Epithelial cell of proximal tubule (primary cell): ENCODE results near the gene MIER3. TPM values are rescaled to one million over a fixed set of nuclear protein-coding genes. Genes with fewer than 3 reads are reported as not detected.

Experiments
- DNase-seq: peaks from one replicate; pipeline ENCODE4 v3.0.0-alpha.2; 2011; ENCODE audit warnings: low read depth
- H3K4me3 ChIP-seq: 2 replicates; pipeline ENCODE4 v1.5.1; 2011; ENCODE audit warnings: low read depth, mild to moderate bottlenecking, low read length
- total RNA-seq: library from RNA; depleted of rRNA; stranded (reverse); fragments of >200 nt; gene quantifications from 2 replicates; pipeline ENCODE4 v1.2.3, GENCODE V29; 2015
- TF ChIP-seq, protein P1 (sequence below): conservative IDR thresholded peaks from 2 replicates; pipeline ENCODE4 v1.5.1; 2012; ENCODE audit warnings: low read depth, mild to moderate bottlenecking, low read length

MIER3 gene
- total RNA-seq, 1 donor from 2014 or later = 26.5 TPM

DNA sequence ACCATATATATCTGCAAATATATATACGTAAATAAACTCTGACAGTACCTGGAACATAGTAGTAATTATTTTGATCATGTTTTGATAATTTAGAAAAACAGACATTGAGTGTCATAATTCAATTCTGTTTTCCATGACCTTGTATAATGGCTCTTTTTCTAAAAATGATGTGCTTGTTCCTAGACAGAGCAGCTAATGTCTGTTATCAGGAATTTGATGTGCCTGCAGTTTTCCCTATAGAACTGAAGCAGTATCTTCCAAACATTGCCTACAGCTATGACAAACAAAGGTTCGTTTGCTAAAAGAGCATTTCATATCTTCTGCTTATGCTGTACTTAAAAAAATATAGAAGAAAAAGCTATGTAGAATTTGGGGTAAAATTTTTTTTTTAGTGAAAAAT is 37.2 kb downstream of the MIER3 start:
- no peak for DNase-seq
- TF ChIP-seq, protein P1, sequence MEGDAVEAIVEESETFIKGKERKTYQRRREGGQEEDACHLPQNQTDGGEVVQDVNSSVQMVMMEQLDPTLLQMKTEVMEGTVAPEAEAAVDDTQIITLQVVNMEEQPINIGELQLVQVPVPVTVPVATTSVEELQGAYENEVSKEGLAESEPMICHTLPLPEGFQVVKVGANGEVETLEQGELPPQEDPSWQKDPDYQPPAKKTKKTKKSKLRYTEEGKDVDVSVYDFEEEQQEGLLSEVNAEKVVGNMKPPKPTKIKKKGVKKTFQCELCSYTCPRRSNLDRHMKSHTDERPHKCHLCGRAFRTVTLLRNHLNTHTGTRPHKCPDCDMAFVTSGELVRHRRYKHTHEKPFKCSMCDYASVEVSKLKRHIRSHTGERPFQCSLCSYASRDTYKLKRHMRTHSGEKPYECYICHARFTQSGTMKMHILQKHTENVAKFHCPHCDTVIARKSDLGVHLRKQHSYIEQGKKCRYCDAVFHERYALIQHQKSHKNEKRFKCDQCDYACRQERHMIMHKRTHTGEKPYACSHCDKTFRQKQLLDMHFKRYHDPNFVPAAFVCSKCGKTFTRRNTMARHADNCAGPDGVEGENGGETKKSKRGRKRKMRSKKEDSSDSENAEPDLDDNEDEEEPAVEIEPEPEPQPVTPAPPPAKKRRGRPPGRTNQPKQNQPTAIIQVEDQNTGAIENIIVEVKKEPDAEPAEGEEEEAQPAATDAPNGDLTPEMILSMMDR = no peak
- H3K4me3 ChIP-seq = no peak overlapping the region

DNA sequence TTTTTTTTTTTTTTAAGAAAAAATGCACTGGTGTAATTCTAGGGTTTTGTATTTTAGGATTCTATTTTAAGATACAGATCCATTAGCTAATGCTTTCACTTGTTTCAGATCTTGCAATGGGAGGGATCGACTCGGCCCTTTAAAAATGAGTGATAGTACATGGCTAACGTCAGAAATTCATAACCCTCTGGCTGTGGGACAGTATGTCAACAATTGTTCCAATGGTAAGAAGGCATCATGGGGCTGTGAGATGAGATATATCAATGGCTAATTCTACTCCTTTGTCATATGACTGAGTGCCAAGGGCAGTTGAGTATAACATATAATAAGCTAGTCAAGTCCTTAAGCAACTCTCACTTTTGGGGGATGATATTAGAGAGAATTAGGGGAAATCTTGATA is 38.2 kb downstream of the MIER3 start:
- no peak for DNase-seq
- TF ChIP-seq, protein P1 = no peak
- no peak overlapping the region for H3K4me3 ChIP-seq

DNA sequence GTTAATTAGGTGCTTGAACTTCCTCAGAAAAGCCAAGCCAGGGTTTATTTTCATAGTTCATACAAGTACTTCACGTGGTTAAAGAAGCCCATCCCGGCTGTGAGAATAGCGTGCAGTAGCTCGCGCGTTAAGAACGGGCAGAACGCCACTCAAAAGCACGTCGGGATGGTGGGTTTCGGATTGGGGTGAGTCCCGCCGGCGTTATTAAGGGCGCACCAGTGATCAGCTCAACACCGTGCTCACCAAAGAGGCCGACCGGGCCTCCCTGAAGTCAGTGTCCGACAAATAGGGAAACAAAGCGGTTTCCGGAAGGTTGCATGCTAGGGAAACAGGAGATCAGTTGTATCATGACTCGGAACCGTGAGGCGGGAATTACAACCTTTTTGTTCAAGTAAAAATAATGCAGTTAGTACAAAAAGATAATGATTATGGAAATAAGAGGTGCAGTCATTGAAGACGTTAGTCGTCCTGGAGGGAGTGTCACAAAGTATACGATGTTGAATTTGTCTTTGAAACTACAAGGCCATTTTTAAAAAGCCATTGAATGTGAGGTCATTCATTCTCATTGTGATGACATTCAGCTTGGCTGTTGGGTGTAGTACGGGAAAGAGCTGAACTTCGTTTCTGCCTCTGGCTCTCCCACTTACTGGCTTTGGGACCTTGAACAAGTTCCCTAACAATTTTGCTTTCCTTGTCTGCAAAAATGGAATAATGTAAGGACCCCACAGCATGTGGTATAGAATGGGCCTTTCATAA is 41.5 kb downstream of the MIER3 start:
- peak overlapping the region; percentile 73 for H3K4me3 ChIP-seq
- peak; percentile 50 for DNase-seq
- TF ChIP-seq, protein P1 = no peak

DNA sequence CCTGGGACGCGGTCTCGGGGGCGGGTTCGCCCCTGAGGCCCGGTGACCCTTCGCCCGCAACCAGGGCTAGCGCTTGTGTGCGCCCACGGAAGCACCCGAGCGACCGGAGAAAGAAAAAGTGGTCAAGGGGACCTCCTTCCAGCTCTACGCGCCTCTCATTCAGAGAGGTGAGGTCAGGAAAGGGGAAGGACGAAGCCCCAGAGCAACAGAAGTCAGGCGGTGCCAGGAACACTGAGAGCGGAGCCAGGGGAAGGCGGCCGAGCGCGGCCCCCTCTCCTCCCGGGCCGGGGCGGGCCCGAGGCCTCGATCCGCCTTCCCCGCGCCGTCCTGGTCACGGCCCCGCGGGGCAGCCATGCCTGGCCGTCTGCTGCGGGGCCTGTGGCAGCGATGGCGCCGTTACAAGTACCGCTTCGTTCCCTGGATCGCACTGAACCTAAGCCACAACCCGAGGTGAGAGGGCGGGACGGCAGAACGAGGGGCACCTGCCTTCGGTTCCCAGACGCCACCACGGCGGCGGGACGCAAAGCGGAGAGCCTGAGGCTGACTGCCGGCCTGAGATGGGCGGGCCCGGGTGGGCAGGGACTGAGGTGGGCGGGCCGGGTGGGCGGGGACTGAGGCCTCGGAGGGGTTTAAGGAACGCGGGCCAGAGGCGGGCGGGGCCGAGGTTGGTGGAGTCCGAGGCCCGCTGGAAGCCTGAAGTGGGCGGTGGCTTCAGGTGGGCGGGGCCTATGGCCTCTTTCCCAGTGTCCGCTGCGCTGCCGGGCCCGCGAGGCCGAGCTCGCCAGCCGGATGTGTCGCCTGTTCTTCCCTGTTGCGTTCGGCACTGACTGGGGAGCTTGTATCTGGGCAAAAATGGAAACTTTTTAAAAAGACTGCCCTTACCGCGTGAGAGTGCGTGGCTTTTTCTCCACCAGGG is 42.4 kb downstream of the MIER3 start, which contains the start of gene SETD9:
SETD9 (plus strand) TSS at position 303 of the 916 bp plus-strand sequence; CDS start at position 353, 50 bp downstream.
- TF ChIP-seq, protein P1 = no peak
- DNase-seq = peak; percentile 56
- peak within 1 kb of the TSS; percentile 73 for H3K4me3 ChIP-seq

DNA sequence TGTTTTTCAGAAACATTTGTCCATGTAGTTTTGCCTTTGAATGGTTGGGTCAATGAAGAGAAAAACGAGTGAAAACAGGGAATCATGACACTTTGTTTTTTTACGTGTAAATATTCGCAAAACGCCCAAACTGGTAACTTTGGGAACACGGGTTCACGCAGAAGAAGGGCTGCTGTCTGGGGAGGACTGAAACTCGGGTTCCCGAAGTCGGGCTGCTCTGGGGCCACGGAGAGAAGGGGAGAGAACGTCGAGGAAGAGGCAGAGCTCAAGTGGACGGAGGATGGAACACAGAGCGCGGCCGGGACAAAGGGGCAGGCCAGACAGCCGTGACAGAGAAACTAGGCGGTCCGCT is 43.0 kb downstream of the MIER3 start:
- DNase-seq = no peak
- TF ChIP-seq, protein P1 = no peak
- peak overlapping the region; percentile 69 for H3K4me3 ChIP-seq

DNA sequence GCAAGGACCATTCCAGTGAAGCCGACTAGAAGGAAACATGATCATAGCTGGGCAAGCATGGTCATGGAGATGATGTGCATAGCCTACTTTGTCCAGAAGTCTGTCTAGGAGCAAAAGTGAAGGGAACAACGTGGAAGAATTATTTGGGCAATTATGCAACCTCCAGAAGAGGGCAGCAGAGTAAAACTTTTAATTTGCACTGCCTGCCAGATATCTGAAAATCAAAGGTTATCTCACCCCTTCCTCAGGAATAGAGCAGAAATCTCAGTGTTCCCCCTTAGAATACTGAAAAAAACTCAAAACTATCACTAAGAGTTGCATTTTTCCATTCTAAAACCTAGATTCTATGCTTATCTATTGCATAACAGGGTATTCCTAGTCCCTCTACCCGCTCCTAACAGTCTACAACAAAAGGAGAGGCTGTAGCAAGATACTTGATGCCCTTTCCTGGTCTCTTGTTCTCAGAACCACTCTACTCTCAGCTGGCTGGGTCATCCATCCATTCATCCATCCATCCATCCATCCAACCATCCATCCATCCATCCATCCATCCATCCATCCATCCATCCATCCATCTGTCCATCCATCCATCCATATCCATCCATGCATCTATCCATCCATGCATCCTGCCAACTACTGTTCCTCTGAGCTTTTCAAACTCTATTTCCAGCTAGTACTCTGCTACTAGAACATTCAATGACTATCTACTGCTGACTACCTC is 50.9 kb downstream of the MIER3 start:
- no peak for DNase-seq
- TF ChIP-seq, protein P1 = peak; percentile 70

More for the DNA sequence above, 50.9 kb downstream of the MIER3 start:
- H3K4me3 ChIP-seq = no peak overlapping the region
